ENCODE measurements around the gene ETNK1.

DNA sequence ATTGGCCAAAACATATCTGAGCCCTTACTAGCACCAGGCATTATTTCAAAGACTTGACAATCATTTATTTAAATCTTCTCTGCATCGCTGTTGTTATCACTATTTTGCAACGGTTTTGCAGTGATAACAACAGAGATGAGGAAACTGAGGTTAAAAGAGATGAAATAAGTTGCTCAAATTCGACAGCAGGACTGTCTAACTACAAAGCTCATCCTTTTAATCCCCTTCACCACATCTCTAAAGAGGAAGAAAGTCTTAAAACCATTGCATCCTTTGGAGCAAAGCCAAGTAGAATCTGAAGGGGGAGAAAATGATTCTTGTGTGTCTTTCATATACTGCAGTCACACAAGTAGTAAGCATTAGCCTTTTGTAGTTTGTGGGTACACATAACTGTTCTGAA lies 14.8 kb upstream of the ETNK1 start:
- TF ChIP-seq, protein P1, sequence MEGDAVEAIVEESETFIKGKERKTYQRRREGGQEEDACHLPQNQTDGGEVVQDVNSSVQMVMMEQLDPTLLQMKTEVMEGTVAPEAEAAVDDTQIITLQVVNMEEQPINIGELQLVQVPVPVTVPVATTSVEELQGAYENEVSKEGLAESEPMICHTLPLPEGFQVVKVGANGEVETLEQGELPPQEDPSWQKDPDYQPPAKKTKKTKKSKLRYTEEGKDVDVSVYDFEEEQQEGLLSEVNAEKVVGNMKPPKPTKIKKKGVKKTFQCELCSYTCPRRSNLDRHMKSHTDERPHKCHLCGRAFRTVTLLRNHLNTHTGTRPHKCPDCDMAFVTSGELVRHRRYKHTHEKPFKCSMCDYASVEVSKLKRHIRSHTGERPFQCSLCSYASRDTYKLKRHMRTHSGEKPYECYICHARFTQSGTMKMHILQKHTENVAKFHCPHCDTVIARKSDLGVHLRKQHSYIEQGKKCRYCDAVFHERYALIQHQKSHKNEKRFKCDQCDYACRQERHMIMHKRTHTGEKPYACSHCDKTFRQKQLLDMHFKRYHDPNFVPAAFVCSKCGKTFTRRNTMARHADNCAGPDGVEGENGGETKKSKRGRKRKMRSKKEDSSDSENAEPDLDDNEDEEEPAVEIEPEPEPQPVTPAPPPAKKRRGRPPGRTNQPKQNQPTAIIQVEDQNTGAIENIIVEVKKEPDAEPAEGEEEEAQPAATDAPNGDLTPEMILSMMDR (conservative IDR thresholded peaks at IDR 0.05 in 1 of 2, IDR thresholded peaks at IDR 0.05 in 1 of 2; ENCODE audit: extremely low read depth in 1 of 2, insufficient read depth in 1 of 2, low read depth in 1 of 2, low read length in 2 of 2): no peak
- TF ChIP-seq EZH2 (IDR thresholded peaks at IDR 0.05; ENCODE audit: borderline replicate concordance, low read length): no peak
